H9 (cell line): Measurements from ENCODE around the gene PHTF2. TPM values are rescaled to one million over a fixed set of nuclear protein-coding genes. Genes with fewer than 3 reads are reported as not detected.
A peak's percentile ranks its signal among the peaks of the same experiment; 100 is the strongest.

ENCODE experiments used
- DNase-seq: peaks from one replicate; pipeline ENCODE4 v3.0.0-alpha.2; 2017
- H2AFZ ChIP-seq: one replicate; pipeline ENCODE4 v1.6.1; 2013; ENCODE audit warnings: mild to moderate bottlenecking, low read length, control low read depth, moderate library complexity
- H2AK5ac ChIP-seq: 2 replicates; pipeline ENCODE4 v1.6.1; 2013; ENCODE audit warnings: low read length, control low read depth, mixed read lengths; ENCODE audit not compliant: insufficient read length
- H2BK120ac ChIP-seq: one replicate; pipeline ENCODE4 v1.6.1; 2013; ENCODE audit warnings: low read depth, mild to moderate bottlenecking, low read length, control low read depth, inconsistent platforms; ENCODE audit not compliant: poor library complexity, severe bottlenecking
- H2BK12ac ChIP-seq: 2 replicates; pipeline ENCODE4 v1.6.1; 2013; ENCODE audit warnings: low read length, control low read depth, mixed read lengths, low read depth; ENCODE audit not compliant: insufficient read length
- H2BK15ac ChIP-seq: 2 replicates; pipeline ENCODE4 v1.6.1; 2013; ENCODE audit warnings: low read depth, low read length, control low read depth
- H2BK20ac ChIP-seq: one replicate; pipeline ENCODE4 v1.6.1; 2013; ENCODE audit warnings: low read depth, mild to moderate bottlenecking, low read length, control low read depth, inconsistent platforms; ENCODE audit not compliant: poor library complexity, severe bottlenecking
- H2BK5ac ChIP-seq: 2 replicates; pipeline ENCODE4 v1.6.1; 2013; ENCODE audit warnings: low read length, control low read depth, mixed read lengths; ENCODE audit not compliant: insufficient read length
- H3K14ac ChIP-seq: 2 replicates; pipeline ENCODE4 v1.6.1; 2013; ENCODE audit warnings: low read length, control low read depth; ENCODE audit not compliant: insufficient read depth
- H3K18ac ChIP-seq: 2 replicates; pipeline ENCODE4 v1.6.1; 2013; ENCODE audit warnings: low read depth, mild to moderate bottlenecking, mixed read lengths, low read length, control low read depth; ENCODE audit not compliant: insufficient read length
- H3K23ac ChIP-seq: 2 replicates; pipeline ENCODE4 v1.6.1; 2013; ENCODE audit warnings: low read length, control low read depth, mixed read lengths, low read depth; ENCODE audit not compliant: insufficient read length
- H3K23me2 ChIP-seq: 2 replicates; pipeline ENCODE4 v1.6.1; 2013; ENCODE audit warnings: low read depth, mild to moderate bottlenecking, mixed read lengths, low read length, control low read depth; ENCODE audit not compliant: insufficient read length, poor library complexity, severe bottlenecking
- H3K27ac ChIP-seq: 2 replicates; pipeline ENCODE4 v1.5.1; 2013; ENCODE audit warnings: low read length, control low read depth, mixed read lengths, low read depth; ENCODE audit not compliant: insufficient read length
- H3K27me3 ChIP-seq: 2 replicates; pipeline ENCODE4 v1.6.1; 2013; ENCODE audit warnings: low read length, control low read depth, inconsistent platforms; ENCODE audit not compliant: insufficient read depth
- H3K4ac ChIP-seq: 2 replicates; pipeline ENCODE4 v1.6.1; 2013; ENCODE audit warnings: low read depth, mild to moderate bottlenecking, control low read depth, inconsistent platforms, low read length, moderate library complexity
- H3K4me1 ChIP-seq: 2 replicates; pipeline ENCODE4 v1.6.1; 2013; ENCODE audit warnings: low read length, control low read depth, inconsistent platforms; ENCODE audit not compliant: insufficient read depth
- H3K4me2 ChIP-seq: 2 replicates; pipeline ENCODE4 v1.6.1; 2013; ENCODE audit warnings: low read length, control low read depth, mixed read lengths; ENCODE audit not compliant: insufficient read length, insufficient read depth
- H3K56ac ChIP-seq: 2 replicates; pipeline ENCODE4 v1.6.1; 2013; ENCODE audit warnings: low read depth, mild to moderate bottlenecking, mixed read lengths, low read length, control low read depth; ENCODE audit not compliant: insufficient read length
- H3K79me1 ChIP-seq: 2 replicates; pipeline ENCODE4 v1.6.1; 2013; ENCODE audit warnings: low read depth, mild to moderate bottlenecking, moderate library complexity, low read length, control low read depth, inconsistent platforms; ENCODE audit not compliant: insufficient read depth, poor library complexity, severe bottlenecking
- H3K79me2 ChIP-seq: 2 replicates; pipeline ENCODE4 v1.6.1; 2013; ENCODE audit warnings: low read length, control low read depth, inconsistent platforms; ENCODE audit not compliant: insufficient read depth
- H3K9ac ChIP-seq: 2 replicates; pipeline ENCODE4 v1.6.1; 2013; ENCODE audit warnings: low read length, control low read depth, mixed read lengths; ENCODE audit not compliant: insufficient read length; ENCODE audit errors: extremely low read depth
- H3K9me3 ChIP-seq: one replicate; pipeline ENCODE4 v1.6.1; 2013; ENCODE audit warnings: low read depth, low read length, inconsistent platforms; ENCODE audit not compliant: control insufficient read depth
- H3T11ph ChIP-seq: one replicate; pipeline ENCODE4 v1.6.1; 2013; ENCODE audit warnings: mild to moderate bottlenecking, low read length, control low read depth, inconsistent platforms
- H4K20me1 ChIP-seq: one replicate; pipeline ENCODE4 v1.6.1; 2013; ENCODE audit not compliant: control insufficient read depth, insufficient read length, insufficient read depth
- H4K5ac ChIP-seq: 2 replicates; pipeline ENCODE4 v1.6.1; 2013; ENCODE audit warnings: low read depth, mild to moderate bottlenecking, mixed read lengths, low read length, control low read depth; ENCODE audit not compliant: insufficient read length
- H4K8ac ChIP-seq: replicated peaks from 2 replicates; pipeline ENCODE4 v1.6.1; 2013; ENCODE audit warnings: low read length, control low read depth, mixed read lengths, low read depth; ENCODE audit not compliant: insufficient read length
- H4K91ac ChIP-seq: 2 replicates; pipeline ENCODE4 v1.6.1; 2013; ENCODE audit warnings: low read depth, mild to moderate bottlenecking, moderate library complexity, mixed read lengths, low read length, control low read depth; ENCODE audit not compliant: insufficient read length
- H3K27ac Mint-ChIP-seq, 3 experiments: 2 replicates in 2 of 3; 3 replicates in 1 of 3; pipeline ENCODE4 v1.8.0; 2020 to 2021; ENCODE audit warnings: mixed read lengths in 3 of 3, mild to moderate bottlenecking in 1 of 3, moderate library complexity in 1 of 3
- H3K27me3 Mint-ChIP-seq: 2 replicates; pipeline ENCODE4 v1.8.0; 2021; ENCODE audit warnings: low read depth, mild to moderate bottlenecking, moderate library complexity, mixed read lengths
- H3K36me3 Mint-ChIP-seq, 3 experiments: 2 replicates in 2 of 3; 3 replicates in 1 of 3; pipeline ENCODE4 v1.8.0; 2020 to 2021; ENCODE audit warnings: low read depth in 3 of 3, mixed read lengths in 3 of 3; ENCODE audit not compliant: insufficient read depth in 1 of 3
- H3K4me1 Mint-ChIP-seq, 2 experiments: 2 replicates each; pipeline ENCODE4 v1.8.0; 2020; ENCODE audit warnings: mixed read lengths in 2 of 2
- H3K4me3 Mint-ChIP-seq, 2 experiments: 2 replicates in 1 of 2; 3 replicates in 1 of 2; pipeline ENCODE4 v1.8.0; 2020 to 2021; ENCODE audit warnings: mild to moderate bottlenecking in 2 of 2, mixed read lengths in 2 of 2, moderate library complexity in 1 of 2
- H3K9me3 Mint-ChIP-seq, 2 experiments: 2 replicates in 1 of 2; 3 replicates in 1 of 2; pipeline ENCODE4 v1.8.0; 2020; ENCODE audit warnings: mild to moderate bottlenecking in 2 of 2, mixed read lengths in 2 of 2, moderate library complexity in 1 of 2
- WGBS: extraction: QIAGEN DNeasy Blood & Tissue Kit; methylation state at CpG from one replicate; pipeline ENCODE4 v1.1.7; 2013; ENCODE audit warnings: missing lambda C conversion rate, low lambda C conversion rate, mixed read lengths; ENCODE audit not compliant: insufficient read length; ENCODE audit errors: extremely low coverage; 5-methylcytosine and 5-hydroxymethylcytosine counted together
- total RNA-seq: library from RNA; stranded (reverse); gene quantifications from 2 replicates; pipeline ENCODE4 v1.2.1, GENCODE V29; 2021
- TF ChIP-seq, protein P1 (sequence below): fragments of 200-600 bp; sonication (generic); conservative IDR thresholded peaks from 3 replicates; pipeline ENCODE4 v1.8.0; 2021; ENCODE audit warnings: antibody characterized with exemption, mild to moderate bottlenecking

The PHTF2 gene
- total RNA-seq, 1 experiment from 2014 or later = 16.2 TPM

GRCh38 chr7:77903597-77903996 is 105.0 kb downstream of the PHTF2 start:
- Mint-ChIP-seq H3K4me1 (0 out of 4 replicates have a peak, but pooled peaks cover 0 to 3% of the 10 kb centered on the region in 2 experiments), H3K4me3 (no peak overlapping the region), H3K36me3 (no peaks in the 10 kb centered on the region), H3K27me3 (no peaks in the 10 kb centered on the region), H3K9me3 (no peaks in the 10 kb centered on the region), H3K27ac (no peak overlapping the region)
- no peak overlapping the region for H2AK5ac ChIP-seq
- H2BK15ac ChIP-seq = no peak overlapping the region
- H2AFZ ChIP-seq = no peak overlapping the region
- H3K9ac ChIP-seq = no peak overlapping the region
- H3K79me2 ChIP-seq = no peaks in the 10 kb centered on the region
- TF ChIP-seq, protein P1, sequence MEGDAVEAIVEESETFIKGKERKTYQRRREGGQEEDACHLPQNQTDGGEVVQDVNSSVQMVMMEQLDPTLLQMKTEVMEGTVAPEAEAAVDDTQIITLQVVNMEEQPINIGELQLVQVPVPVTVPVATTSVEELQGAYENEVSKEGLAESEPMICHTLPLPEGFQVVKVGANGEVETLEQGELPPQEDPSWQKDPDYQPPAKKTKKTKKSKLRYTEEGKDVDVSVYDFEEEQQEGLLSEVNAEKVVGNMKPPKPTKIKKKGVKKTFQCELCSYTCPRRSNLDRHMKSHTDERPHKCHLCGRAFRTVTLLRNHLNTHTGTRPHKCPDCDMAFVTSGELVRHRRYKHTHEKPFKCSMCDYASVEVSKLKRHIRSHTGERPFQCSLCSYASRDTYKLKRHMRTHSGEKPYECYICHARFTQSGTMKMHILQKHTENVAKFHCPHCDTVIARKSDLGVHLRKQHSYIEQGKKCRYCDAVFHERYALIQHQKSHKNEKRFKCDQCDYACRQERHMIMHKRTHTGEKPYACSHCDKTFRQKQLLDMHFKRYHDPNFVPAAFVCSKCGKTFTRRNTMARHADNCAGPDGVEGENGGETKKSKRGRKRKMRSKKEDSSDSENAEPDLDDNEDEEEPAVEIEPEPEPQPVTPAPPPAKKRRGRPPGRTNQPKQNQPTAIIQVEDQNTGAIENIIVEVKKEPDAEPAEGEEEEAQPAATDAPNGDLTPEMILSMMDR = peak; percentile 54
- H2BK5ac ChIP-seq = no peak overlapping the region
- H3K4me1 ChIP-seq = no peaks in the 10 kb centered on the region
- H2BK20ac ChIP-seq = no peak overlapping the region
- H4K20me1 ChIP-seq = no peaks in the 10 kb centered on the region
- H3K23ac ChIP-seq = no peak overlapping the region
- no peaks in the 10 kb centered on the region for H3K27me3 ChIP-seq
- no peak overlapping the region for H3K18ac ChIP-seq
- no peak overlapping the region for H4K5ac ChIP-seq
- no peak overlapping the region for H3K4ac ChIP-seq
- no peaks in the 10 kb centered on the region for H3K23me2 ChIP-seq
- H3T11ph ChIP-seq = no peak overlapping the region
- H3K56ac ChIP-seq = no peak overlapping the region
- WGBS = no CpG with 5 or more reads among the region's 2 CpGs
- no peak overlapping the region for H4K91ac ChIP-seq
- H4K8ac ChIP-seq = no peak overlapping the region
- H2BK12ac ChIP-seq = no peak overlapping the region
- no peaks in the 10 kb centered on the region for H3K9me3 ChIP-seq
- H2BK120ac ChIP-seq = no peak overlapping the region
- H3K79me1 ChIP-seq = no peaks in the 10 kb centered on the region
- DNase-seq = peak; percentile 32
- no peak overlapping the region for H3K14ac ChIP-seq
- H3K4me2 ChIP-seq = no peak overlapping the region
- no peak overlapping the region for H3K27ac ChIP-seq
